NCI-H82 treated with DMSO at 0.1 percent for 48 hours (cell line): ENCODE results near the gene ACSL4.

Experiments
- DNase-seq: peaks from one replicate; lab custom pipeline; 2025; ENCODE audit not compliant: unreplicated experiment; lab: John Stamatoyannopoulos, UW

Gene ACSL4

DNA sequence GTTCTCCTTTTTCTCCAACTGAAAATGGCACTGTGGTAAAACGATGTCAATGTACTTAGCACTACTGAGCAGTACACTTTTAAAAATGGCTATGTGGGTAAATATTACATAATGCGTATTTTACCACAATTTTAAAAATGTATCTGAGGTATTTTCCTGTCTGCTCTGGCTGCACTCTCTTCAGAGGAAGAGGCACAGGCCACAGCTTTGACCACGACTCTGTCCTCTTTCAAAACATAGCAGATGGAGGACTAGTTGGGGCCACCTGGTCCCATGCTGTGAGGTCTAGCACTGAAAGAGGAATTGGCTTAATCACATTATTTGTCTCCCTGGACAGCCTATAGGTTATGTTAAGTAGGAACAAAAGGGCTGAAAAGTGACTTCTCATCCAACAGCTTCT, 113.3 kb downstream of the ACSL4 start:
- DNase-seq: peak; percentile 21

DNA sequence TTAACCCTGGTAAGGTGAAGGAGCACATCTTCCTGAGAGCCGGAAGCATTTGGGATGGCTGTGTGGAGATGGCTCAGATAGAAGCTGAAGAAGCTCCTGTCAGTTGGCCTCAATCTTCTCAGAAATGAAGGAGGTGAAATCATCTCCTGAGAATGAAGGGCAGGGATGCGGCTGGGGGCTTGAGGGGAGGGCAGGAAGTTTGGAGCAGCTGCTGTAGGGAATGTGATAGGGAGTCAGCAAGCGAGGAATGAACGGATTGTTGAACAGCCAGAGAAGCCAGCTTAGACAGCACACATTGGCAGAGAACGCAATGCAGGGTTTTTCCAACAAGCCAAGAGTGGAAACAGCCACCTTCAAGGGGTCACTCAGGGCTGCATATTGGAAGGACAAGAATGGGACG, 118.1 kb downstream of the ACSL4 start:
- no peak for DNase-seq

DNA sequence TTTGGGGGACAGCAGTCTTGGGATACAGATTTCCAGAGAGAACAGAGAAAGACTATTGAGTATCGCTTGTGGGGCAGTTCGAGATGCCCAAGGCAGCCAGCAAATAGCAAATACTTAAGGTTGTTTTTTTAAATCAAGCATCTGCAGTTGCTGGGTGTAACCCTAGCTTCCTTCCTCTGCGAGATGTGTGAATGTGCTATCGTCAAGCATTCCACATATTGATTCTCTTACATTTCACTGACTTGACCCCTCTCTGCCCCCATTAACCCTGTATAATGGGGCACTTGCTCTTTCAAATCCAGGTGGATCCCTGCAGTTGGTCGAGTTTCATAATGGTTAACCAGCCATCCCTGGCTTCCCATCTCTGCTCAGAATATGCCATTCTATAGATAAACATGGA, 131.6 kb downstream of the ACSL4 start:
- DNase-seq: no peak

DNA sequence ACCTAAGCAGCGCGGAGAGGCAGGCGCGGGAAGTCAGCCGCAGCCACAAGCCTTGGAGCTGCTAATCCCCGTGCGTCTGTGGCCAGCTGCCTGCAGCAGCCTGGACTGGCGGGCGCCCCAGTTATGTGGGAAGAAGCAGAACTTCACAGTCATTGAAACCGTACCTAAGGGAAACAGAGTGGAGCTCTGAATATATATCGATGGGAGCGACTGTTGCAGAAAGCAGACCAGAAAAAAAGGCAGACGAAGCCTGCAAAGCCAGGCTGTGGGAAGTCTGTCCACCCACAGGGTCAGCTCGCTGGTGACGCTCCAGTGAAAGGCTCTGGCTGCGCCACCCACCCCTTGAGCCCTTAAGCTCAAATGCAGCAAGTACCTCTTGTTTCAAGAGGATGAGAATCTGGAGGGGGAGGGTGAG, 132.8 kb downstream of the ACSL4 start:
- peak; percentile 30 for DNase-seq

DNA sequence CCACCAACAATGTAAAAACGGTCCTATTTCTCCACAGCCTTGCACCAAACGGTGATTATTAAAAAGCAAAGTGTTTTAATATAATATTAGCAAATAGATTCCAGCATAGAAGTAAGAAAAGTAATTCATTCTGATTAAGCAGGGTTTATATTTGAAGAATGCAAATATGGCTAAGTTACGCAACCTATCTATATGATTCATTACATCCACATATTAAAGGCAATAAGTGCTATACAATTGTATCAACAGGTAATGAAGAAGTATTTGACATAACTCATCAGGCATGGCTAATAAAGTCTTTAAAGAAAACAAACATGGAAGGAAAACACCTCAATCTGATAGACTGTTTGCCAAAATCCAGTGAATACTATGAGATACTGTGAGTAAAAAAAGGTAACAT, 137.0 kb downstream of the ACSL4 start:
- no peak for DNase-seq
